ENCODE results near the gene BCKDHB.

DNA sequence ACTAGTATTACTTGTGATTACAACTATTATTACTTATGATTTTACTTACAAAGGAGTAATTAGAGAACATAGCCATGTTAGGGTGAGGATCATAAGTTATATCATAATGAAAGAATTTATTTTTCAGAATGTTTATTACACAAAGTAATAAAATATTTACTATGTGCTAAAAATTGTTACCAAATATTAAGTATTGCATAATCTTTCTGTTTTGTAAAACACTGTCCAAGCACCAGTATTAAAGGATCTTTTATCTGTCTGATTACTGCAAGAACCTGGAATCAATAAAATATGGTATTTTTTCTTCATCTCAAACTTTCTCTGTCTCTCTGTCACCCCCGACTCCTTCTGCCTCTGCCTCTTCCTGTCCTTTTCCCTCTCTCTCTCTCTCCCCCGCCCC, 250.1 kb downstream of the BCKDHB start:
- no peak for TF ChIP-seq CTCF (IDR thresholded peaks at IDR 0.05; ENCODE audit: extremely low read depth in 1 of 2, insufficient read depth in 1 of 2, low read depth in 1 of 2, low read length in 2 of 2)
- TF ChIP-seq POLR2AphosphoS5 (IDR thresholded peaks at IDR 0.05; ENCODE audit: insufficient read depth, low read depth, low read length): no peak
- no peak for TF ChIP-seq POLR2A (IDR thresholded peaks at IDR 0.05; ENCODE audit: low read depth, low read length)

Measured in endothelial cell of umbilical vein (primary cell).